HepG2 (cell line): ENCODE measurements around the gene KIF9.

Experiments
- ARNTL ChIP-seq: sonication (generic); formaldehyde crosslinking; IDR thresholded peaks from 2 replicates; pipeline ENCODE4 v1.4.0; 2020; ENCODE audit warnings: mild to moderate bottlenecking, missing genetic modification reagents
- CEBPB ChIP-seq: IDR thresholded peaks from 2 replicates; pipeline ENCODE4 v1.6.1; 2011; ENCODE audit warnings: low read depth, low read length, improper control_type of control experiment, borderline replicate concordance
- CEBPG ChIP-seq: IDR thresholded peaks from 2 replicates; pipeline ENCODE4 v1.6.1; 2016
- CENPT ChIP-seq: sonication (generic); formaldehyde crosslinking; IDR thresholded peaks from 2 replicates; pipeline ENCODE4 v1.8.0; 2022; ENCODE audit warnings: low read depth, mild to moderate bottlenecking, moderate library complexity, missing genetic modification reagents
- ETV5 ChIP-seq: IDR thresholded peaks from 2 replicates; pipeline ENCODE4 v1.6.1; 2018; ENCODE audit warnings: missing biosample characterization, missing genetic modification reagents, inconsistent platforms, borderline replicate concordance
- NKX3-1 ChIP-seq: sonication (generic); formaldehyde crosslinking; IDR thresholded peaks from 2 replicates; pipeline ENCODE4 v1.5.0; 2020; ENCODE audit warnings: missing genetic modification reagents
- POLR2AphosphoS5 ChIP-seq: IDR thresholded peaks from 2 replicates; pipeline ENCODE4 v1.6.1; 2012; ENCODE audit warnings: low read depth, low read length
- RELA ChIP-seq: sonication (generic); formaldehyde crosslinking; IDR thresholded peaks from 2 replicates; pipeline ENCODE4 v1.4.0; 2020; ENCODE audit warnings: missing genetic modification reagents
- ZKSCAN1 ChIP-seq: fragments of 150-350 bp; IDR thresholded peaks from 2 replicates; pipeline ENCODE4 v1.6.1; 2014; ENCODE audit warnings: low read length
- TF ChIP-seq, protein P1 (sequence below), 2 experiments: IDR thresholded peaks; 2 replicates each; pipeline ENCODE4 v1.6.1; 2011 to 2012; ENCODE audit warnings: low read length in 2 of 2, borderline replicate concordance in 1 of 2, low read depth in 1 of 2, mild to moderate bottlenecking in 1 of 2, moderate library complexity in 1 of 2
- TF ChIP-seq, protein P2 (sequence below): sonication (generic); formaldehyde crosslinking; IDR thresholded peaks from 2 replicates; pipeline ENCODE4 v1.5.0; 2020; ENCODE audit warnings: mild to moderate bottlenecking, missing genetic modification reagents, moderate library complexity
- TF ChIP-seq, protein P3 (sequence below): IDR thresholded peaks from 2 replicates; pipeline ENCODE4 v1.6.1; 2016

DNA sequence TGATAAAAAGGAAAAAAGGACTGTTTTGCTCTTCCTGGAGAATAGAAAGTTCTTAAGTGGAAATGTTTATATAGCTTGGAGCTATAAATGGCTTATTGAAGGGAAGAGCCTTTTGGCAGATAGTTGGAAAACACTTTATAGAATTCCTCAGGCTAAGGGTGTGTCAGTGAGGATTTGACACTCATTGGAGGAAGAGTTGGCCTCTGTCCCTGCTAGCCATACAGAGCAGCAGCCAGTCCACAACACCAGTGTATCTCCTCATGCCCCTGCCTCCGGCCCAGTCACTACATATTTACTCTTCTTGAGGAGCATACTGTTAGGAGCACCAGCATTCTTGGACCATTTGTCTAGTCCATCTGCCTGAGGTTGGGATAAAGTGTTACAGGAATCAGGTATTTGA, 36.3 kb upstream of the KIF9 start:
- TF ChIP-seq ETV5 (CRISPR knock-in tag) = no peak
- TF ChIP-seq, protein P1, sequence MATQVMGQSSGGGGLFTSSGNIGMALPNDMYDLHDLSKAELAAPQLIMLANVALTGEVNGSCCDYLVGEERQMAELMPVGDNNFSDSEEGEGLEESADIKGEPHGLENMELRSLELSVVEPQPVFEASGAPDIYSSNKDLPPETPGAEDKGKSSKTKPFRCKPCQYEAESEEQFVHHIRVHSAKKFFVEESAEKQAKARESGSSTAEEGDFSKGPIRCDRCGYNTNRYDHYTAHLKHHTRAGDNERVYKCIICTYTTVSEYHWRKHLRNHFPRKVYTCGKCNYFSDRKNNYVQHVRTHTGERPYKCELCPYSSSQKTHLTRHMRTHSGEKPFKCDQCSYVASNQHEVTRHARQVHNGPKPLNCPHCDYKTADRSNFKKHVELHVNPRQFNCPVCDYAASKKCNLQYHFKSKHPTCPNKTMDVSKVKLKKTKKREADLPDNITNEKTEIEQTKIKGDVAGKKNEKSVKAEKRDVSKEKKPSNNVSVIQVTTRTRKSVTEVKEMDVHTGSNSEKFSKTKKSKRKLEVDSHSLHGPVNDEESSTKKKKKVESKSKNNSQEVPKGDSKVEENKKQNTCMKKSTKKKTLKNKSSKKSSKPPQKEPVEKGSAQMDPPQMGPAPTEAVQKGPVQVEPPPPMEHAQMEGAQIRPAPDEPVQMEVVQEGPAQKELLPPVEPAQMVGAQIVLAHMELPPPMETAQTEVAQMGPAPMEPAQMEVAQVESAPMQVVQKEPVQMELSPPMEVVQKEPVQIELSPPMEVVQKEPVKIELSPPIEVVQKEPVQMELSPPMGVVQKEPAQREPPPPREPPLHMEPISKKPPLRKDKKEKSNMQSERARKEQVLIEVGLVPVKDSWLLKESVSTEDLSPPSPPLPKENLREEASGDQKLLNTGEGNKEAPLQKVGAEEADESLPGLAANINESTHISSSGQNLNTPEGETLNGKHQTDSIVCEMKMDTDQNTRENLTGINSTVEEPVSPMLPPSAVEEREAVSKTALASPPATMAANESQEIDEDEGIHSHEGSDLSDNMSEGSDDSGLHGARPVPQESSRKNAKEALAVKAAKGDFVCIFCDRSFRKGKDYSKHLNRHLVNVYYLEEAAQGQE (IDR thresholded peaks at IDR 0.05; ENCODE audit: borderline replicate concordance in 1 of 2, low read depth in 1 of 2, low read length in 2 of 2) = no peak
- no peak for TF ChIP-seq ARNTL (CRISPR knock-in tag)
- no peak for TF ChIP-seq CEBPB
- TF ChIP-seq, protein P2, sequence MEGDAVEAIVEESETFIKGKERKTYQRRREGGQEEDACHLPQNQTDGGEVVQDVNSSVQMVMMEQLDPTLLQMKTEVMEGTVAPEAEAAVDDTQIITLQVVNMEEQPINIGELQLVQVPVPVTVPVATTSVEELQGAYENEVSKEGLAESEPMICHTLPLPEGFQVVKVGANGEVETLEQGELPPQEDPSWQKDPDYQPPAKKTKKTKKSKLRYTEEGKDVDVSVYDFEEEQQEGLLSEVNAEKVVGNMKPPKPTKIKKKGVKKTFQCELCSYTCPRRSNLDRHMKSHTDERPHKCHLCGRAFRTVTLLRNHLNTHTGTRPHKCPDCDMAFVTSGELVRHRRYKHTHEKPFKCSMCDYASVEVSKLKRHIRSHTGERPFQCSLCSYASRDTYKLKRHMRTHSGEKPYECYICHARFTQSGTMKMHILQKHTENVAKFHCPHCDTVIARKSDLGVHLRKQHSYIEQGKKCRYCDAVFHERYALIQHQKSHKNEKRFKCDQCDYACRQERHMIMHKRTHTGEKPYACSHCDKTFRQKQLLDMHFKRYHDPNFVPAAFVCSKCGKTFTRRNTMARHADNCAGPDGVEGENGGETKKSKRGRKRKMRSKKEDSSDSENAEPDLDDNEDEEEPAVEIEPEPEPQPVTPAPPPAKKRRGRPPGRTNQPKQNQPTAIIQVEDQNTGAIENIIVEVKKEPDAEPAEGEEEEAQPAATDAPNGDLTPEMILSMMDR (CRISPR knock-in tag) = no peak
- no peak for TF ChIP-seq POLR2AphosphoS5
- no peak for TF ChIP-seq NKX3-1
- no peak for TF ChIP-seq RELA (CRISPR knock-in tag)
- no peak for TF ChIP-seq CEBPG (CRISPR knock-in tag)
- no peak for TF ChIP-seq CENPT
- TF ChIP-seq, protein P3, sequence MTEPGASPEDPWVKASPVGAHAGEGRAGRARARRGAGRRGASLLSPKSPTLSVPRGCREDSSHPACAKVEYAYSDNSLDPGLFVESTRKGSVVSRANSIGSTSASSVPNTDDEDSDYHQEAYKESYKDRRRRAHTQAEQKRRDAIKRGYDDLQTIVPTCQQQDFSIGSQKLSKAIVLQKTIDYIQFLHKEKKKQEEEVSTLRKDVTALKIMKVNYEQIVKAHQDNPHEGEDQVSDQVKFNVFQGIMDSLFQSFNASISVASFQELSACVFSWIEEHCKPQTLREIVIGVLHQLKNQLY (CRISPR knock-in tag) = no peak
- TF ChIP-seq ZKSCAN1 = no peak
